ENCODE results near the gene PCDHGA8. TPM values are rescaled to one million over a fixed set of nuclear protein-coding genes. Genes with fewer than 3 reads are reported as not detected.
A peak's percentile ranks its signal among the peaks of the same experiment; 100 is the strongest.
"Not testable (repeated sequence)": the region's sequence is repeated elsewhere in the genome, so short reads cannot be mapped to it uniquely, and the experiment has no call there.

The PCDHGA8 gene
- total and polyA plus RNA-seq, 11 donors = 0.76 to 14.6 (median 8.1) TPM

- Histone ChIP-seq H3K4me3 (peak within 1 kb of the TSS in 10 of 12 donors; percentile 10 to 49 (median 36)), H3K27me3 (peaks cover 0 to 78% (median 0%) of the 10 kb centered on the region in 9 donors), H3K27ac (peak within 1 kb of the TSS in 1 of 12 donors; percentile 36), H3K36me3 (peaks cover 0 to 29% (median 0%) of the 10 kb centered on the region in 9 donors), H3K9me3 (peaks cover 0 to 100% (median 53%) of the 10 kb centered on the region in 12 donors), H3K4me1 (peaks cover 0 to 4% (median 0%) of the 10 kb centered on the region in 12 donors)
- TF ChIP-seq POLR2A (IDR thresholded peaks at IDR 0.05) (no peak), CTCF (IDR thresholded peaks at IDR 0.05) (peak; percentile 26 to 60 (median 42))
- peak in 3 of 5 donors; percentile 53 to 61 (median 59) for DNase-seq
- 27 to 44% (median 39%) methylated on average over 30 to 31 of the region's 31 CpGs for WGBS, 4 donors
- intact Hi-C loops (cut with DNase I) = loop anchor here in 7 of 10 donors (2.0 to 10.0 kb wide), 6 partner anchors 48 to 148 kb away; partner anchors contain the start of genes PCDHGA5 (in 3 of the 7) and PCDHGA1 (in 1 of the 7)
- ATAC-seq = peak; percentile 24 to 66 (median 64)
These were observed 20.6 kb downstream of the PCDHGA8 start, which contains the start of gene PCDHGA10 for GRCh38 chr5:141412854-141413539. Gene PCDHGA10, plus strand, starts transcription at chr5:141412987. Its CDS starts 189 bp downstream, at chr5:141413176.

- ATAC-seq (peak in 2 of 4 donors; percentile 16 to 25), DNase-seq (no peak)
- peaks cover 0 to 77% (median 0%) of the 10 kb centered on the region in 9 donors for H3K27me3 ChIP-seq
- intact Hi-C loops (cut with DNase I) = loop anchor here in 7 of 10 donors (2.0 to 10.0 kb wide), 6 partner anchors 49 to 147 kb away; partner anchors contain the start of genes PCDHGA5 (in 3 of the 7) and PCDHGA1 (in 1 of the 7)
- no peak overlapping the region for H3K27ac ChIP-seq
- peaks cover 0 to 32% (median 0%) of the 10 kb centered on the region in 9 donors for H3K36me3 ChIP-seq
- WGBS, 4 donors = 28 to 42% (median 33%) methylated on average over 19 to 25 of the region's 25 CpGs
- peaks cover 0 to 100% (median 55%) of the 10 kb centered on the region in 12 donors for H3K9me3 ChIP-seq
- no peak for TF ChIP-seq CTCF (IDR thresholded peaks at IDR 0.05)
- no peak for TF ChIP-seq POLR2A (IDR thresholded peaks at IDR 0.05)
- H3K4me1 ChIP-seq = peaks cover 0 to 9% (median 4%) of the 10 kb centered on the region in 12 donors
- H3K4me3 ChIP-seq = peak overlapping the region in 10 of 12 donors; percentile 10 to 49 (median 36)
These were observed 21.2 kb downstream of the PCDHGA8 start for GRCh38 chr5:141413540-141414069.

GRCh38 chr5:141414548-141415274 lies 22.3 kb downstream of the PCDHGA8 start:
- 47 to 60% (median 49%) methylated on average over 7 to 46 of the region's 46 CpGs for WGBS, 4 donors
- intact Hi-C loops (cut with DNase I) = loop anchor here in 9 of 10 donors (5.0 to 10.0 kb wide), 8 partner anchors 50 to 148 kb away; partner anchors contain the start of genes PCDHGA5 (in 3 of the 9) and PCDHGA1 (in 1 of the 9)
- not testable (repeated sequence) for H3K27ac ChIP-seq, ATAC-seq, H3K4me3 ChIP-seq, DNase-seq
- peaks cover 0 to 100% (median 55%) of the 10 kb centered on the region in 12 donors for H3K9me3 ChIP-seq
- H3K27me3 ChIP-seq = peaks cover 0 to 76% (median 0%) of the 10 kb centered on the region in 9 donors
- peaks cover 0 to 11% (median 4%) of the 10 kb centered on the region in 12 donors for H3K4me1 ChIP-seq
- H3K36me3 ChIP-seq = peaks cover 0 to 36% (median 0%) of the 10 kb centered on the region in 9 donors

- Histone ChIP-seq H3K27me3 (peaks cover 0 to 76% (median 0%) of the 10 kb centered on the region in 9 donors), H3K36me3 (peaks cover 0 to 39% (median 0%) of the 10 kb centered on the region in 9 donors), H3K9me3 (peaks cover 0 to 100% (median 53%) of the 10 kb centered on the region in 12 donors), H3K4me1 (peaks cover 0 to 12% (median 4%) of the 10 kb centered on the region in 12 donors)
- 43 to 59% (median 48%) methylated on average over 13 to 24 of the region's 24 CpGs for WGBS, 4 donors
- not testable (repeated sequence) for ATAC-seq, DNase-seq, H3K4me3 ChIP-seq, H3K27ac ChIP-seq
- intact Hi-C loops (cut with DNase I) = loop anchor here in 6 of 10 donors (5.0 to 10.0 kb wide), 6 partner anchors 50 to 147 kb away; partner anchors contain the start of gene PCDHGA5 (in 2 of the 6)
These were observed 22.8 kb downstream of the PCDHGA8 start for GRCh38 chr5:141415275-141415618.

Data from heart left ventricle (tissue), 16 donors.